Endothelial cell of hepatic sinusoid (primary cell): ENCODE data around the gene HIPK2.

Source experiments
- in situ Hi-C: cut with HindIII; loops from 2 replicates; pipeline ENCODE4 v1.10.0; 2017; ENCODE audit warnings: low sequenced_read_pairs

HIPK2 gene

DNA sequence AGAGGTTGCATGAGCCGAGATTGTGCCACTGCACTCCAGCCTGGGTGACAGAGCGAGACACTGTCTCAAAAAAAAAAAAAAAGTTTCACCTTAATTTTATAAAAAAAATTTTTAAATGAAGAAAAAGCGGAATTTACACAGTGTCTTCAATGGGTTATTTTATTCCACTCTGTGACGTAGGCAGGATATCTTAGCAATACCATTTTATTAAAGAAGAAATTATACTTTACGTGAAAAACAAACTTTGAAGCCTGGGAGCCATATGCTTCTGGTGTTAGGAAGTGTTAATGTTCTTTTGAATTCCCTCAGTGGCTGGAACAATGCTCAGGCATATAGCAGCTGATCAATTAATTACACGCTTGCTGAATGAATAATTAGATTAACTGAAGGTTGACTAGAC, 176.6 kb downstream of the HIPK2 start:
- in situ Hi-C loops: loop anchor here (5.0 kb wide), 2 partner anchors 104 to 406 kb away; no protein-coding TSS in a partner anchor

GRCh38 chr7:139600306-139600705, 177.5 kb downstream of the HIPK2 start:
- in situ Hi-C loops: loop anchor here (5.0 kb wide), 2 partner anchors 103 to 407 kb away; no protein-coding TSS in a partner anchor

DNA sequence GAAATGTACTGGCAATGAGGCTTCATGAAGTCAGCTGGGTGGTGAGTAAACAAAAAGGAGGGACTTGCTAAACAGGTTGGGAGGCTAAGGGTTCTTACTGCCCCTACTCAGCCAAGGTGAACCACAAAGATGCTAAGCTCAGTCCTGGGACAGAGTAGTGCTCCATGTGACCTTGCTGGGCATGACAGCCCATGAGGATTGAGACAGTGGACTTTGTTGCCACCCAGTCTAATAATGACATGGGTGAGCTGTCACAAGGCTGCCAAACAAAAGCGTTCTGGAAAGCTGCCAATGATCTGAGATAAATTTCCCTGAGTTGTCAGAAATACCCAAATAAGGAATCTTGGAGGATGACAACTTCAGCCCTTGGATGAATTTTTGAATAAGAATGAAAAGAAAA, 179.2 kb downstream of the HIPK2 start:
- in situ Hi-C loops: no loop called here

DNA sequence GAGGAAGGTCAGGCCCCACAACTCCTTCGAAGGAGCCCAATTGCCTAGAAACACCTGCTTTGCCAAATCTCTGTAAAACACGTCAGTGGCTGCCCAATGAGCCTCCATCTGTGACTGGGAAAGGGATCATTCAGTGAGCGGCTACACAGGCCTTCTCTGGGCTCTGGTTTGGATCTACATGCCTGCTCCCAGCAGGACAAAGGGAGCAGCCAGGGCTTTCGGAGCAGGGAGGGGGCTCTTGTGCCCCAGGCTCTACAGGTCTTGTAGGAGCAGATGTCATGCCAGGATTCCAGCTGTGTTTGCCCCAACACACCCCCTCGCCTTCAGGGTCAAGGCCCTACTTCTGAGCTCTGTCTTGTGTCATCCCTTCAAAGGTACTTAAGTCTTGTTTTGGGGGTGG, 180.8 kb downstream of the HIPK2 start:
- in situ Hi-C loops: no loop called here

DNA sequence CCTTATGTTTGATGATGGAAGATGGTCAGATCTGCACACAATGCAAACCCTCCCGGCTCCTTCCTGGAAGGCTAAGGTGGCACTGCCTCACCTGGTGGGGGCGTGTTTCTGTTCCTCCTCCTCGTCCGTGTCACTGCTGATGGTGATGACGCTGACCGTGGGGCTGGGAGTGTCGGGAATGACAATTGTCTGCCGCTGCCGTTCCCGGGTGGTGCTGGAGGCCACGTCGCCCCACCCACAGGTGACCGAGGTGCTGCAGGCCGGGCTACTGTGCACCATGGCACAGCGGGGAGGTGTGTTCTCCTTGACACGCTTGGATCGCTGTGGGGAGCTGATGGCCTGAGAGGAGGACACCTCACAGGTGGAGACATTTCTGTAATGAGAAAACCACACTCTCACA, 181.2 kb downstream of the HIPK2 start:
- in situ Hi-C loops: no loop called here

GRCh38 chr7:139595806-139596205, 182.0 kb downstream of the HIPK2 start:
- in situ Hi-C loops: no loop called here

GRCh38 chr7:139594911-139595476, 182.8 kb downstream of the HIPK2 start:
- in situ Hi-C loops: no loop called here

DNA sequence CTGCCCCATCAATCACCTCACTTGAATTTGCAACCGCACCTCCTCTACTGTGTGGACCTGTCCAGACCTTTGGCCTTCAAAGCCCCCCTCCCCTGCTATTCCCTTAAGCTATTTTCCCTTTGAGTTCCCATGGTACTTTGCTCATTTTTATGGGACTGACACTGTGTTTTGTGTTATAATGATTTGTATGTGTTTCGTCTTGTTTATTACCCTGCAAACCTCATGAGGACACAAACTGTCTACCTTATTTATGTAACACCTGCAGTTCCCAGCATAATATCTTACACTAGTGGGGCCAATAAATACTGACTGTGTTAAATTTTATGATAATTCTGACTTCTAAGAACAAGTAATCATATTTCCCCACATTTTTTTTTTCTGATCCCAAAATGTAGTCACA, 183.7 kb downstream of the HIPK2 start:
- in situ Hi-C loops: no loop called here

DNA sequence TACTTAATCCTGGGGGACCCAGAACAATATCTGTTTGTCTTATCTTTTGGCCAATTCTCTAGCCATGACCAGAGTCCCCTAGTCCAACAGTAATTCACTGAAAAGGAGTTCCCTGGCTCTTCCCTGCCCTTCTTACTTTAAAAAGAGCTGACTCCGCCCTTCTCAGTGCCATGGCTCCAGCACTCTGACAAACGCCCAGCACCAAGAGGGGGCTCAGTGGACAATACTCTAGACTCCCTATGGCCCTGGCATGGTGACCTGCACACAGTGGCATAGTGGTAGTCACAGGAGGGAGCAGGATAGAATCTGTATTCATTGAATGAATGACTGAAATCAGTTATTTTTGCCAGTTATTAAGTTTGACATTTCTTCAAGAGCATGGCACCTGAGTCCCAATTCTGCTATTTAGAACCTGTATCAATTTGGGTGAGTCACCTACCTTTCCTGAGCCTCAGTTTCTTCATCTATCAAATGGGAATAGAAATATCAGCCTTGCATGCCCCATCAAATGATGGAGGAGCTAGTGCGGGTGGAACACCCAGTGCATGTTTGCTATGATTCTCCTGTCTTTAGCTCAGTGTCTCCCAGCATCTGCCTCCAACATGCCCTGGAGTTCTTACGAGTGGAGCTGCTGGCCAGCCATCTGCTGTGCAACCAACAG, 184.9 kb downstream of the HIPK2 start:
- in situ Hi-C loops: no loop called here

DNA sequence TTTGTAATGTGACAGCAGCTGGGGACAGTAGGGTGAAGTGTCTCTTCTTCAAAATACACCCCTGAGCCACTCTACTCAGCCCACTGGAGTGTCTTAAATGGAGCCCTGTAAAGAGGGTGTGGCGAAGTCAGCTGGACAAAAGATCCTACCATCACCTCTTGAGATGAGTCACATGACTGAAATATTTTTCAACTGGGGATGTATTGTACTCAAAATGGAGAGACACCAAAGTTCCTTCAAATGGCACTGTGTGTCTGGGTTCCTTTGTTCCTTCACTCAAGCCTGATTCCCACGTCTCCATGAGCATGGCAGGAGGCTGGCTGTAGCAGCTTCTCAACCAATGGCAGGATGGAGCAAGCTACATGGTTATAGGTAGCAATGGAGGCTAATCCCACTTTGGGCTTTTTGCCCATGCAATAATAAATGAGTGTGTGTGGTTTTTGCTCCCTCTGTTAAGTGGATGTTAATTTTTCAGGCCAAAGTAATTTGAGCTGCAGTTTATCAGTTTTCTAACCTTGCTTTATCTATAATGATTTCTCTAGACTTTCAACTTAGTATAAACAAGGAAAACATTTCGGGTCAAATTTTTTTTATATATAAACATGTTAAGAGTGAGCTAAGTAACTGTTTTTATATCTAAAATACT, 186.1 kb downstream of the HIPK2 start:
- in situ Hi-C loops: no loop called here

DNA sequence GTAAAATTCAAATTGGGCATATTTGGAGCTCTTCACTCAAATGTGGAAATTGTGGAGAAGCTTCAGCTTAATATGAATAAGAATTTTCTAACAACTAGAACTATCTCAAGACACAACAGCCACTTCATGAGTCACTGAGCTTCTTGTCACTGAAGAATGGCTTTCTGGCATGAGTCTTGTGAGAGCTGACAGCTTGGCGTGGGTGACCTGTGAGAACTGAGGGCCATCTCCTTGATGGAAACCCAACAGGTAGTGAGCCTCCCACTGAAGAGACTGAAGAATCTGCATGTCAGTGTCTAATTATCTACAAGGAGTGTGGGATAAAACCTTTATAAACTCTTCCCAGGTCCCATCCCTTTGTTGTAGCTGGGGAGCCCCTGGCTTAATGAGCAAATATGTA, 188.3 kb downstream of the HIPK2 start:
- in situ Hi-C loops: no loop called here

DNA sequence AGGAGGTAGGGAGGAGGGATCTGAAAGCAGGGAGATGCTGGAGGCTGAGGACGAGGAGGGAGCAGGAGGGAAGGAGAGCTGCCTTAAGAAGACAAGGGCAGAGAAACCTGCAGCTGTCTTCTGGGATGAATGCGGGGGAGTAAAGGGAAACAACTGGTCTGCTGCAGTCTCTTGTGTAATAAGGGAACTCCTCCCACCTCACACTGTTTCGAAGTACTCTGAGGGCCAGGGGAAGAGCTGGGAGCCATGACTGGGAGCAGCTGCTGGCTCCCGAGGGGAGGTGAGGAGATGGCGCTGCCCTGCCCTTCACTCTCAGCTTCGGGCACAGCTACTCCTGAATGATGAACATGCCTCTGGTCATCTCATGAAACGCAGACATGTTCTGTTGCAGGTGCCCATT, 189.2 kb downstream of the HIPK2 start:
- in situ Hi-C loops: no loop called here

DNA sequence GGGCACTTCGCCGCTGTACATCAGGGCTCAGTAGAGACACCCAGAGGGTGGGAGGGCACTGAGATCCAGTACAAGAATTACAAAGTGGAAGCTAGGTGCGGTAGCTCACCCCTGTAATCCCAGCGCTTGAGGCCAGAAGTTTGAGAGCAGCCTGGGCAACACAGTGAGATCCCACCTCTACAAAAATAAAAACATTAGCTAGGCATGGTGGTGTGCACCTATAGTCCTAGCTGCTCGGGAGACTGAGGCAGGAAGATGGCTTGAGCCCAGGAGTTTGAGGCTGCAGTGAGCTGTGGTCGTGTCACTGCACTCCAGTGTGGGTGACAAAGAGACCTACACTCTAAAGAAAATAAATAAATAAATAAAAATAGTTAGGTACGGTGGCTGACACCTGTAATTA, 190.3 kb downstream of the HIPK2 start:
- in situ Hi-C loops: no loop called here

DNA sequence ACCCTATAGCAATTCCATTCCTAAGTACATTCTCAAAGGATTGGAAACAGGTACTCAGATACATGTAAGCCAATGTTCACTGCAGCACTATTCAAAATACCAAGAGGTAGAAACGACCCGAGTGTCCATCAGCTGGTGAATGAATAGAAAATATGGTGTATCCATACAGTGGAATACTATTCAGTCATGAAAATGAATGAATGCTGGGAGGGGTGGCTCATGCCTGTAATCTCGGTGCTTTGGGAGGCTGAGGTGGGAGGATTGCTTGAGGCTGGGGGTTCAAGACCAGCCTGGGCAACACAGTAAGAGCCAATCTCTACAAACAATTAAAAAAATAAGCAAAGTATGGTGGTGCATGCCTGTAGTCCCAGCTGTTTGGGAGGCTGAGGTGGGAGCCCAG, 191.5 kb downstream of the HIPK2 start:
- in situ Hi-C loops: no loop called here

DNA sequence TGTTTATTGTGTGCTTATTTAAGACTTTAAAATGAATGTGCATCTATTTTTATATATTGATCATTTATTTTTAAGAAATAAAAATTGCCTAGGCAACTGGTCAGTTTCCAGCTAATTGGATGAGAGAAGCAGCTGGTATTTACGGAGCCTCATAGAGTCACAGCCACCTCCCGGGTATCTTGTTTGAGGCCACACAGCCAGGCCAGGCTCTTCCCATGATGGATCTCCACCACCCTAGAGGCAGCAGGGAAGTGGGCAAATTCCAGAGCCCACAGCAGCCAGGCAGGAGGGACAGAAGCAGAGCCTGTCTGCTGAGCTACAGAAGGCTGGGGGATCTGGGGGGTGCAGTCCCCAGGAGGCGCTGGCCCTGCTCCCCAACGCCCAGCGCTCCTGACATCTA, 192.8 kb downstream of the HIPK2 start:
- in situ Hi-C loops: no loop called here

DNA sequence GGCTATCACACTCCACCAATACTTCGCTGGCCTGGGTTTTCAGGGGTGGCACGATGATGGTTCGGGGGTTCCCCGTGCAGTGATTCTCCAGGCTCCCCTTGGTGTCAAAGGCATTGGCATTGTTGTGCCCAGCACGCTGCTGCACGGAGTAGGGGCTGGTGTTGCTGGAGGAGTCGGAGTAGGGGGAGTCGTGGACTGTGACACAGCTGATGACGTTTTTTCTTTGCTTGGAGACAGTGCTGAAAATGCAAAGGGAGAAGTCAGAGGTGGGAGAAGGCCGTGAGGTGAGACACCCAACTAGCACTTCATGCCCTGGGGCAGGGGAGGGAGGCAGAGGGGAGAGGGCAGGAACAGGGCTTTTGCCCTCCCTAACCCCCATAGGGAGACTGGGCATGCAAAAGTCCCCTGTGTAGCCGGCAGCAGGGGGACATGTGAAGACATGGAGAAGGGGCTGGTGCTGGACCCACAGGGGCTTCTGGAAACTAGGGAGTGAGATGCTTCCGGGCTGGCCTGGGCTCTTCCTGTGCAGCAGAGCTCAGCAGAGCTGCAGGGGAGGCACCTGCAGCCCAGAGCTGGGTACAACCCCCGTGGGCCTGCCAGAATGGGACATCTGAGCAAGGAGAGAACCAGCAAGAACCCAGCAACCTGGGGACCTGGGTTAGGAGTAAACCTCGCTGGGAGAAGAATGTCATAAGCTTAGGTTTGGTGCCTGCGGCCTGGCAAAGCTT, 193.8 kb downstream of the HIPK2 start:
- in situ Hi-C loops: no loop called here

GRCh38 chr7:139582671-139583155, 195.1 kb downstream of the HIPK2 start:
- in situ Hi-C loops: no loop called here

GRCh38 chr7:139582130-139582650, 195.6 kb downstream of the HIPK2 start:
- in situ Hi-C loops: no loop called here

GRCh38 chr7:139580435-139580834, 197.4 kb downstream of the HIPK2 start:
- in situ Hi-C loops: no loop called here

- in situ Hi-C loops: no loop called here
Measured at GRCh38 chr7:139576179-139576973, 201.4 kb downstream of the HIPK2 start.

- in situ Hi-C loops: no loop called here
Measured at GRCh38 chr7:139575338-139575680, 202.5 kb downstream of the HIPK2 start.
